DMS79 (cell line): Measurements from ENCODE around the gene KCNH2.

Source experiments
- DNase-seq: peaks from one replicate; lab custom pipeline; 2025; lab: John Stamatoyannopoulos, UW

KCNH2 gene

DNA sequence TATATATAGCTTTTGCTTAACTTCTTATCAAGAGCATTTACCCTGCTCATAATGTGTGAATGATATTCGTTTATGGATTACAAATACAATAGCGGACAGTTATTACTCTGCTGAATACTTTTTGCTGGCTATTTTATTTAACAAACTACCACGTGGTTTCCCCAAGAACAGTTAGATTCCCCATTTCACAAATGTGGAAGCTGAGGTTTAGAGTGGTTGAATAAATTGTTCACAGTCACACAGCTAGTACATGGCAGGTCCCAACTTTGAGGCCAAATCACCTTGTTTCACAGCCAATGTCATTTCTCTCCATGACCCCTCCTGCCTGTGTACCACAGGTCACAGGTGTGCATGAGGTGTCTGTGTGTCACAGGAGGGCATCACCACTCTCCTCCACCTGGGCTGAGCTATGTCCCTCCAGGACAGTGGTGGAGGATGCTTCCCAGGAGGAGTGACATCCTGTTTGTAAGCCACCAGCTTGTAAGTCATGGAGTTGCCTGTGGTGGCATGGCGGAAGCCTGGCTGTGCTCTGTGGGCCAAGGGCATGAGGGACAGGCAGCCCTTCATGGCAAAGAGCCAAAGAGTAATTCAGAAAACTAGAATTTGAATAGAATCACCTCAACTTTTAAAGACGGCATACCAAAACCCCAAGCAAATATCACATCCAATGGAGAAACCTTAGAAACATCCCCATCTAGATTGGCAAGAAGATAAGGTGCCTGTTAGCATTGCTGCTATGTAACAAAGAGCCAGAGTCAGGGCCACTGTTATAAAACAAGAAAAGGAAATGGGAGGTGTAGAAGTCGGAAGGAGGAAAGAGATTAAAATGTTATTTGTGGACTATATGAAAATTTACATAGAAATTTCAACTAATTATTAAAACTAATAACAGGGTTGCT, 73.9 kb downstream of the KCNH2 start:
- DNase-seq = no peak

GRCh38 chr7:150903606-150904005, 74.5 kb downstream of the KCNH2 start:
- DNase-seq = peak; percentile 80

GRCh38 chr7:150902078-150903033, 75.8 kb downstream of the KCNH2 start:
- no peak for DNase-seq

- DNase-seq = no peak
These were observed 76.7 kb downstream of the KCNH2 start for GRCh38 chr7:150901160-150902035.

DNA sequence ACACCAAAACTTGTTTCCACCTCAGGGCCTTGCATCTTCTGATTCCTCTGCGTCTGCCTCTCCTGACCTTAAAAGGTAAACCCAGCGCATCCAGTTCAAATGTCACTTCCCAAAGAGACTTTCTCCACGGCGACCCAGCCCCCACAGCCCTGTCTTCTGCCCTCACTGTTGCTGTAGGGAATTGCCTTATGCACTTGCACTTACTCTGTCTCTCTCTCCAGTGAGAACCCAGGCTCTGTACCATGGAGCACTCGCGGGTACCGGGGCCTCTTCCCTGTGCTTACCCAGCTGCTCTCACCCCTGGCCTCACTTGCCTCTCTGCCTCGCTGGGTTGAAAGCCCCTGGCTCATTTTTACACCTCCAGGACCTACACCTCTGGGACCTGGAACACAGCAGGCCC, 77.4 kb downstream of the KCNH2 start:
- no peak for DNase-seq

- peak; percentile 58 for DNase-seq
These were observed 79.6 kb downstream of the KCNH2 start for GRCh38 chr7:150898475-150899011.

GRCh38 chr7:150897502-150898474, 80.3 kb downstream of the KCNH2 start:
- DNase-seq = no peak

- DNase-seq = no peak
These were observed 81.4 kb downstream of the KCNH2 start for GRCh38 chr7:150896562-150897209.

- no peak for DNase-seq
These were observed 82.3 kb downstream of the KCNH2 start for GRCh38 chr7:150895809-150896208.
